Effector CD4-positive, alpha-beta T cell (primary cell): ENCODE measurements around the gene SETX.
A peak's percentile ranks its signal among the peaks of the same experiment; 100 is the strongest.
"Not testable (repeated sequence)": the region's sequence is repeated elsewhere in the genome, so short reads cannot be mapped to it uniquely, and the experiment has no call there.

Experiments
- DNase-seq: peaks from one replicate; pipeline ENCODE4 v3.0.0-alpha.2; 2020
- total RNA-seq: gene quantifications from one replicate; lab custom pipeline; 2026; lab: John Stamatoyannopoulos, UW

The SETX gene
- 368 reads per million, percentile 97 among the genes with 10 or more reads in this experiment for total RNA-seq

- peak; percentile 90 for DNase-seq
Measured at GRCh38 chr9:132354637-132355355, at the start of gene SETX. Gene SETX, minus strand, starts transcription at chr9:132354986. Its CDS starts 5,558 bp downstream, at chr9:132349428.

- no peak for DNase-seq
Measured at GRCh38 chr9:132404228-132404881, 49.6 kb upstream of the SETX start.

GRCh38 chr9:132401824-132402223, 47.0 kb upstream of the SETX start:
- no peak for DNase-seq

- DNase-seq: no peak
Measured at GRCh38 chr9:132395560-132395959, 40.8 kb upstream of the SETX start.

GRCh38 chr9:132391449-132391848, 36.7 kb upstream of the SETX start:
- no peak for DNase-seq

GRCh38 chr9:132390966-132391365, 36.2 kb upstream of the SETX start:
- no peak for DNase-seq

- DNase-seq: no peak
Measured at GRCh38 chr9:132387133-132387532, 32.3 kb upstream of the SETX start.

- DNase-seq: no peak
Measured at GRCh38 chr9:132384376-132384775, 29.6 kb upstream of the SETX start.

- DNase-seq: no peak
Measured at GRCh38 chr9:132383462-132383883, 28.7 kb upstream of the SETX start.

GRCh38 chr9:132381966-132382541, 27.3 kb upstream of the SETX start:
- no peak for DNase-seq

- DNase-seq: not testable (repeated sequence)
Measured at GRCh38 chr9:132378416-132378815, 23.6 kb upstream of the SETX start.

- not testable (repeated sequence) for DNase-seq
Measured at GRCh38 chr9:132377769-132378168, 23.0 kb upstream of the SETX start.

- DNase-seq: no peak
Measured at GRCh38 chr9:132372177-132373095, 17.6 kb upstream of the SETX start.

- no peak for DNase-seq
Measured at GRCh38 chr9:132370592-132370991, 15.8 kb upstream of the SETX start.

GRCh38 chr9:132369421-132369820, 14.6 kb upstream of the SETX start:
- DNase-seq: no peak

- no peak for DNase-seq
Measured at GRCh38 chr9:132367613-132368313, 13.0 kb upstream of the SETX start.

- DNase-seq: no peak
Measured at GRCh38 chr9:132366481-132366880, 11.7 kb upstream of the SETX start.

- no peak for DNase-seq
Measured at GRCh38 chr9:132365986-132366385, 11.2 kb upstream of the SETX start.

GRCh38 chr9:132364068-132364467, 9.3 kb upstream of the SETX start:
- DNase-seq: no peak

- no peak for DNase-seq
Measured at GRCh38 chr9:132357764-132358163, 3.0 kb upstream of the SETX start.

- no peak for DNase-seq
Measured at GRCh38 chr9:132356324-132356924, 1.6 kb upstream of the SETX start.
